Adipocyte (in vitro differentiated cells): ENCODE measurements around the gene ERI3.
A peak's percentile ranks its signal among the peaks of the same experiment; 100 is the strongest.

Source experiments
- DNase-seq: peaks from one replicate; pipeline ENCODE4 v3.0.0-alpha.2; 2015; ENCODE audit warnings: low read depth
- H3K27me3 ChIP-seq: replicated peaks from 2 replicates; pipeline ENCODE4 v1.7.0; 2013; ENCODE audit warnings: mild to moderate bottlenecking, low read length, moderate library complexity; ENCODE audit not compliant: control insufficient read depth, insufficient read depth
- H3K36me3 ChIP-seq: 2 replicates; pipeline ENCODE4 v1.7.0; 2013; ENCODE audit warnings: low read length, mild to moderate bottlenecking, moderate library complexity; ENCODE audit not compliant: control insufficient read depth, insufficient read depth, severe bottlenecking
- H3K4me1 ChIP-seq: 2 replicates; pipeline ENCODE4 v1.7.0; 2013; ENCODE audit warnings: mild to moderate bottlenecking, low read length, moderate library complexity; ENCODE audit not compliant: control insufficient read depth, insufficient read depth
- H3K4me3 ChIP-seq: 2 replicates; pipeline ENCODE4 v1.7.0; 2013; ENCODE audit warnings: mild to moderate bottlenecking, low read length, moderate library complexity
- H3K9ac ChIP-seq: 2 replicates; pipeline ENCODE4 v1.7.0; 2013; ENCODE audit warnings: mild to moderate bottlenecking, low read length, moderate library complexity
- H3K9me3 ChIP-seq: 2 replicates; pipeline ENCODE4 v1.7.0; 2013; ENCODE audit warnings: mild to moderate bottlenecking, low read length, moderate library complexity; ENCODE audit not compliant: control insufficient read depth

Gene ERI3

GRCh38 chr1:44276901-44277300 lies 78.2 kb downstream of the ERI3 start:
- no peak overlapping the region for H3K4me3 ChIP-seq
- H3K9me3 ChIP-seq: no peaks in the 10 kb centered on the region
- no peak overlapping the region for H3K9ac ChIP-seq
- no peak for DNase-seq
- peaks cover 27% of the 10 kb centered on the region for H3K4me1 ChIP-seq
- H3K27me3 ChIP-seq: no peaks in the 10 kb centered on the region
- peaks cover 4% of the 10 kb centered on the region for H3K36me3 ChIP-seq

GRCh38 chr1:44275991-44276405 lies 79.1 kb downstream of the ERI3 start:
- no peaks in the 10 kb centered on the region for H3K9me3 ChIP-seq
- no peaks in the 10 kb centered on the region for H3K27me3 ChIP-seq
- DNase-seq: peak; percentile 16
- peaks cover 4% of the 10 kb centered on the region for H3K36me3 ChIP-seq
- H3K4me1 ChIP-seq: peaks cover 27% of the 10 kb centered on the region
- H3K9ac ChIP-seq: no peak overlapping the region
- no peak overlapping the region for H3K4me3 ChIP-seq

GRCh38 chr1:44275296-44275962 lies 79.6 kb downstream of the ERI3 start:
- H3K9me3 ChIP-seq: no peaks in the 10 kb centered on the region
- H3K36me3 ChIP-seq: peaks cover 4% of the 10 kb centered on the region
- peaks cover 27% of the 10 kb centered on the region for H3K4me1 ChIP-seq
- no peak overlapping the region for H3K9ac ChIP-seq
- H3K27me3 ChIP-seq: no peaks in the 10 kb centered on the region
- no peak for DNase-seq
- no peak overlapping the region for H3K4me3 ChIP-seq

GRCh38 chr1:44273560-44274350 lies 81.3 kb downstream of the ERI3 start:
- Histone ChIP-seq H3K36me3 (peaks cover 4% of the 10 kb centered on the region), H3K9ac (no peak overlapping the region)
- no peak for DNase-seq

GRCh38 chr1:44272992-44273391 lies 82.1 kb downstream of the ERI3 start:
- H3K36me3 ChIP-seq: peaks cover 4% of the 10 kb centered on the region
- H3K9me3 ChIP-seq: no peaks in the 10 kb centered on the region
- H3K9ac ChIP-seq: no peak overlapping the region
- no peak for DNase-seq
- no peak overlapping the region for H3K4me3 ChIP-seq
- H3K4me1 ChIP-seq: peaks cover 27% of the 10 kb centered on the region
- no peaks in the 10 kb centered on the region for H3K27me3 ChIP-seq

More at GRCh38 chr1:44273560-44274350, 81.3 kb downstream of the ERI3 start:
- Histone ChIP-seq H3K4me1 (peaks cover 27% of the 10 kb centered on the region), H3K4me3 (no peak overlapping the region), H3K27me3 (no peaks in the 10 kb centered on the region), H3K9me3 (no peaks in the 10 kb centered on the region)

GRCh38 chr1:44271646-44272045 lies 83.4 kb downstream of the ERI3 start:
- H3K27me3 ChIP-seq: no peaks in the 10 kb centered on the region
- no peak for DNase-seq
- peaks cover 16% of the 10 kb centered on the region for H3K4me1 ChIP-seq
- peaks cover 4% of the 10 kb centered on the region for H3K36me3 ChIP-seq
- no peaks in the 10 kb centered on the region for H3K9me3 ChIP-seq
- H3K4me3 ChIP-seq: no peak overlapping the region
- H3K9ac ChIP-seq: no peak overlapping the region

- no peaks in the 10 kb centered on the region for H3K27me3 ChIP-seq
- peaks cover 4% of the 10 kb centered on the region for H3K36me3 ChIP-seq
- no peaks in the 10 kb centered on the region for H3K9me3 ChIP-seq
- peaks cover 13% of the 10 kb centered on the region for H3K4me1 ChIP-seq
- no peak overlapping the region for H3K9ac ChIP-seq
- H3K4me3 ChIP-seq: no peak overlapping the region
- peak; percentile 6 for DNase-seq
These were observed 84.1 kb downstream of the ERI3 start for GRCh38 chr1:44270686-44271628.

- no peak for DNase-seq
- peaks cover 3% of the 10 kb centered on the region for H3K4me1 ChIP-seq
- no peaks in the 10 kb centered on the region for H3K36me3 ChIP-seq
- H3K9me3 ChIP-seq: no peaks in the 10 kb centered on the region
- no peaks in the 10 kb centered on the region for H3K27me3 ChIP-seq
- H3K9ac ChIP-seq: no peak overlapping the region
- no peak overlapping the region for H3K4me3 ChIP-seq
These were observed 87.0 kb downstream of the ERI3 start for GRCh38 chr1:44268054-44268453.

GRCh38 chr1:44267438-44267837 lies 87.6 kb downstream of the ERI3 start:
- H3K9ac ChIP-seq: no peak overlapping the region
- H3K36me3 ChIP-seq: no peaks in the 10 kb centered on the region
- no peaks in the 10 kb centered on the region for H3K9me3 ChIP-seq
- no peaks in the 10 kb centered on the region for H3K27me3 ChIP-seq
- DNase-seq: no peak
- H3K4me3 ChIP-seq: no peak overlapping the region
- peaks cover 3% of the 10 kb centered on the region for H3K4me1 ChIP-seq

- H3K9me3 ChIP-seq: no peaks in the 10 kb centered on the region
- no peaks in the 10 kb centered on the region for H3K27me3 ChIP-seq
- no peak overlapping the region for H3K4me3 ChIP-seq
- peaks cover 3% of the 10 kb centered on the region for H3K4me1 ChIP-seq
- no peak overlapping the region for H3K9ac ChIP-seq
- H3K36me3 ChIP-seq: no peaks in the 10 kb centered on the region
- no peak for DNase-seq
These were observed 88.4 kb downstream of the ERI3 start for GRCh38 chr1:44266400-44267344.
